ENCODE measurements around the gene SMYD2. TPM values are rescaled to one million over a fixed set of nuclear protein-coding genes. Genes with fewer than 3 reads are reported as not detected.

SMYD2 gene
- total and polyA plus RNA-seq, 2 of the 8 experiments (the other 6 are each of a cell fraction or from before 2014, with no cell fraction given) = 3.0 to 5.2 TPM

- TF ChIP-seq, protein P1, sequence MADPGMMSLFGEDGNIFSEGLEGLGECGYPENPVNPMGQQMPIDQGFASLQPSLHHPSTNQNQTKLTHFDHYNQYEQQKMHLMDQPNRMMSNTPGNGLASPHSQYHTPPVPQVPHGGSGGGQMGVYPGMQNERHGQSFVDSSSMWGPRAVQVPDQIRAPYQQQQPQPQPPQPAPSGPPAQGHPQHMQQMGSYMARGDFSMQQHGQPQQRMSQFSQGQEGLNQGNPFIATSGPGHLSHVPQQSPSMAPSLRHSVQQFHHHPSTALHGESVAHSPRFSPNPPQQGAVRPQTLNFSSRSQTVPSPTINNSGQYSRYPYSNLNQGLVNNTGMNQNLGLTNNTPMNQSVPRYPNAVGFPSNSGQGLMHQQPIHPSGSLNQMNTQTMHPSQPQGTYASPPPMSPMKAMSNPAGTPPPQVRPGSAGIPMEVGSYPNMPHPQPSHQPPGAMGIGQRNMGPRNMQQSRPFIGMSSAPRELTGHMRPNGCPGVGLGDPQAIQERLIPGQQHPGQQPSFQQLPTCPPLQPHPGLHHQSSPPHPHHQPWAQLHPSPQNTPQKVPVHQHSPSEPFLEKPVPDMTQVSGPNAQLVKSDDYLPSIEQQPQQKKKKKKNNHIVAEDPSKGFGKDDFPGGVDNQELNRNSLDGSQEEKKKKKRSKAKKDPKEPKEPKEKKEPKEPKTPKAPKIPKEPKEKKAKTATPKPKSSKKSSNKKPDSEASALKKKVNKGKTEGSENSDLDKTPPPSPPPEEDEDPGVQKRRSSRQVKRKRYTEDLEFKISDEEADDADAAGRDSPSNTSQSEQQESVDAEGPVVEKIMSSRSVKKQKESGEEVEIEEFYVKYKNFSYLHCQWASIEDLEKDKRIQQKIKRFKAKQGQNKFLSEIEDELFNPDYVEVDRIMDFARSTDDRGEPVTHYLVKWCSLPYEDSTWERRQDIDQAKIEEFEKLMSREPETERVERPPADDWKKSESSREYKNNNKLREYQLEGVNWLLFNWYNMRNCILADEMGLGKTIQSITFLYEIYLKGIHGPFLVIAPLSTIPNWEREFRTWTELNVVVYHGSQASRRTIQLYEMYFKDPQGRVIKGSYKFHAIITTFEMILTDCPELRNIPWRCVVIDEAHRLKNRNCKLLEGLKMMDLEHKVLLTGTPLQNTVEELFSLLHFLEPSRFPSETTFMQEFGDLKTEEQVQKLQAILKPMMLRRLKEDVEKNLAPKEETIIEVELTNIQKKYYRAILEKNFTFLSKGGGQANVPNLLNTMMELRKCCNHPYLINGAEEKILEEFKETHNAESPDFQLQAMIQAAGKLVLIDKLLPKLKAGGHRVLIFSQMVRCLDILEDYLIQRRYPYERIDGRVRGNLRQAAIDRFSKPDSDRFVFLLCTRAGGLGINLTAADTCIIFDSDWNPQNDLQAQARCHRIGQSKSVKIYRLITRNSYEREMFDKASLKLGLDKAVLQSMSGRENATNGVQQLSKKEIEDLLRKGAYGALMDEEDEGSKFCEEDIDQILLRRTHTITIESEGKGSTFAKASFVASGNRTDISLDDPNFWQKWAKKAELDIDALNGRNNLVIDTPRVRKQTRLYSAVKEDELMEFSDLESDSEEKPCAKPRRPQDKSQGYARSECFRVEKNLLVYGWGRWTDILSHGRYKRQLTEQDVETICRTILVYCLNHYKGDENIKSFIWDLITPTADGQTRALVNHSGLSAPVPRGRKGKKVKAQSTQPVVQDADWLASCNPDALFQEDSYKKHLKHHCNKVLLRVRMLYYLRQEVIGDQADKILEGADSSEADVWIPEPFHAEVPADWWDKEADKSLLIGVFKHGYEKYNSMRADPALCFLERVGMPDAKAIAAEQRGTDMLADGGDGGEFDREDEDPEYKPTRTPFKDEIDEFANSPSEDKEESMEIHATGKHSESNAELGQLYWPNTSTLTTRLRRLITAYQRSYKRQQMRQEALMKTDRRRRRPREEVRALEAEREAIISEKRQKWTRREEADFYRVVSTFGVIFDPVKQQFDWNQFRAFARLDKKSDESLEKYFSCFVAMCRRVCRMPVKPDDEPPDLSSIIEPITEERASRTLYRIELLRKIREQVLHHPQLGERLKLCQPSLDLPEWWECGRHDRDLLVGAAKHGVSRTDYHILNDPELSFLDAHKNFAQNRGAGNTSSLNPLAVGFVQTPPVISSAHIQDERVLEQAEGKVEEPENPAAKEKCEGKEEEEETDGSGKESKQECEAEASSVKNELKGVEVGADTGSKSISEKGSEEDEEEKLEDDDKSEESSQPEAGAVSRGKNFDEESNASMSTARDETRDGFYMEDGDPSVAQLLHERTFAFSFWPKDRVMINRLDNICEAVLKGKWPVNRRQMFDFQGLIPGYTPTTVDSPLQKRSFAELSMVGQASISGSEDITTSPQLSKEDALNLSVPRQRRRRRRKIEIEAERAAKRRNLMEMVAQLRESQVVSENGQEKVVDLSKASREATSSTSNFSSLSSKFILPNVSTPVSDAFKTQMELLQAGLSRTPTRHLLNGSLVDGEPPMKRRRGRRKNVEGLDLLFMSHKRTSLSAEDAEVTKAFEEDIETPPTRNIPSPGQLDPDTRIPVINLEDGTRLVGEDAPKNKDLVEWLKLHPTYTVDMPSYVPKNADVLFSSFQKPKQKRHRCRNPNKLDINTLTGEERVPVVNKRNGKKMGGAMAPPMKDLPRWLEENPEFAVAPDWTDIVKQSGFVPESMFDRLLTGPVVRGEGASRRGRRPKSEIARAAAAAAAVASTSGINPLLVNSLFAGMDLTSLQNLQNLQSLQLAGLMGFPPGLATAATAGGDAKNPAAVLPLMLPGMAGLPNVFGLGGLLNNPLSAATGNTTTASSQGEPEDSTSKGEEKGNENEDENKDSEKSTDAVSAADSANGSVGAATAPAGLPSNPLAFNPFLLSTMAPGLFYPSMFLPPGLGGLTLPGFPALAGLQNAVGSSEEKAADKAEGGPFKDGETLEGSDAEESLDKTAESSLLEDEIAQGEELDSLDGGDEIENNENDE (IDR thresholded peaks at IDR 0.05; ENCODE audit: insufficient replicate concordance, low read length) = no peak
- TF ChIP-seq SIX5 (IDR thresholded peaks at IDR 0.05; ENCODE audit: low read depth, low read length) = no peak
- TF ChIP-seq POLR2AphosphoS5 (IDR thresholded peaks at IDR 0.05; ENCODE audit: low read depth, low read length) = no peak
- TF ChIP-seq SP1 (IDR thresholded peaks at IDR 0.05; ENCODE audit: low read depth, low read length) = no peak
- no peak for TF ChIP-seq BCL11A (IDR thresholded peaks at IDR 0.05; ENCODE audit: low read depth in 2 of 2, low read length in 2 of 2)
- TF ChIP-seq NANOG (IDR thresholded peaks at IDR 0.05; ENCODE audit: insufficient read depth, low read depth, low read length, poor library complexity, severe bottlenecking) = no peak
- TF ChIP-seq HDAC2 (IDR thresholded peaks at IDR 0.05; ENCODE audit: borderline replicate concordance in 1 of 2, low read depth in 2 of 2, low read length in 2 of 2) = no peak
- no peak for TF ChIP-seq SP4 (IDR thresholded peaks at IDR 0.05; ENCODE audit: low read length)
- no peak for TF ChIP-seq PHF8 (conservative IDR thresholded peaks at IDR 0.05; ENCODE audit: low read depth, low read length)
- TF ChIP-seq CREB1 (IDR thresholded peaks at IDR 0.05) = no peak
- no peak for TF ChIP-seq CHD2 (IDR thresholded peaks at IDR 0.05; ENCODE audit: low read length)
Measured at GRCh38 chr1:214318956-214319736, 38.2 kb downstream of the SMYD2 start (continued).

Measured in H1 (cell line).